OCI-LY3 (cell line): Measurements from ENCODE around the gene EPC1.
"Not testable (repeated sequence)": the region's sequence is repeated elsewhere in the genome, so short reads cannot be mapped to it uniquely, and the experiment has no call there.

ENCODE experiments used
- H2AFZ ChIP-seq: fragments of 200-600, 300-600 bp; shearing (Covaris generic); 2 replicates; pipeline ENCODE4 v1.6.0; 2014; ENCODE audit warnings: antibody characterized with exemption, low read depth, low read length
- H3K27ac ChIP-seq: fragments of 200-600, 300-600 bp; sonication (generic); 2 replicates; pipeline ENCODE4 v1.5.1; 2014; ENCODE audit warnings: mild to moderate bottlenecking, low read length, moderate library complexity, mixed read lengths
- H3K27me3 ChIP-seq: fragments of 200-600, 300-600 bp; sonication (generic); 2 replicates; pipeline ENCODE4 v1.6.1; 2014; ENCODE audit warnings: low read depth, low read length, mixed read lengths
- H3K36me3 ChIP-seq: fragments of 200-600, 300-600 bp; sonication (generic); replicated peaks from 2 replicates; pipeline ENCODE3; 2014; ENCODE audit warnings: low read depth, low read length, mixed read lengths
- H3K4me1 ChIP-seq: fragments of 300-600, 200-600 bp; sonication (generic); 2 replicates; pipeline ENCODE4 v1.6.1; 2014; ENCODE audit warnings: low read length, mixed read lengths
- H3K4me2 ChIP-seq: fragments of 200-600, 300-600 bp; sonication (generic); 2 replicates; pipeline ENCODE4 v1.6.1; 2014; ENCODE audit warnings: low read length, mixed read lengths
- H3K4me3 ChIP-seq: fragments of 300-600, 200-600 bp; sonication (generic); 2 replicates; pipeline ENCODE4 v1.5.1; 2014; ENCODE audit warnings: antibody characterized with exemption, mild to moderate bottlenecking, low read length, moderate library complexity
- H3K79me2 ChIP-seq: fragments of 300-600, 200-600 bp; shearing (Covaris generic); 2 replicates; pipeline ENCODE4 v1.6.1; 2014; ENCODE audit warnings: mild to moderate bottlenecking, low read length, mixed read lengths
- H3K9ac ChIP-seq: fragments of 300-600, 200-600 bp; shearing (Covaris generic); 2 replicates; pipeline ENCODE4 v1.6.0; 2014; ENCODE audit warnings: mild to moderate bottlenecking, low read length, moderate library complexity
- H3K9me3 ChIP-seq: fragments of 200-600, 300-600 bp; shearing (Covaris generic); 2 replicates; pipeline ENCODE4 v1.6.1; 2014; ENCODE audit warnings: low read length, mixed read lengths; ENCODE audit not compliant: insufficient read depth
- H4K20me1 ChIP-seq: fragments of 200-600, 300-600 bp; sonication (generic); 2 replicates; pipeline ENCODE4 v1.6.1; 2016; ENCODE audit warnings: low read length, mixed read lengths; ENCODE audit not compliant: insufficient read depth
- EZH2phosphoT487 ChIP-seq: fragments of 200-600 bp; shearing (Covaris generic); IDR thresholded peaks from 2 replicates; pipeline ENCODE4 v1.6.1; 2018; ENCODE audit warnings: antibody characterized with exemption, mixed run types, low read depth
- TF ChIP-seq, protein P1 (sequence below): fragments of 200-600, 300-600 bp; sonication (generic); IDR thresholded peaks from 2 replicates; pipeline ENCODE4 v1.5.1; 2014; ENCODE audit warnings: antibody characterized with exemption, low read length, low read depth

The EPC1 gene, protein sequence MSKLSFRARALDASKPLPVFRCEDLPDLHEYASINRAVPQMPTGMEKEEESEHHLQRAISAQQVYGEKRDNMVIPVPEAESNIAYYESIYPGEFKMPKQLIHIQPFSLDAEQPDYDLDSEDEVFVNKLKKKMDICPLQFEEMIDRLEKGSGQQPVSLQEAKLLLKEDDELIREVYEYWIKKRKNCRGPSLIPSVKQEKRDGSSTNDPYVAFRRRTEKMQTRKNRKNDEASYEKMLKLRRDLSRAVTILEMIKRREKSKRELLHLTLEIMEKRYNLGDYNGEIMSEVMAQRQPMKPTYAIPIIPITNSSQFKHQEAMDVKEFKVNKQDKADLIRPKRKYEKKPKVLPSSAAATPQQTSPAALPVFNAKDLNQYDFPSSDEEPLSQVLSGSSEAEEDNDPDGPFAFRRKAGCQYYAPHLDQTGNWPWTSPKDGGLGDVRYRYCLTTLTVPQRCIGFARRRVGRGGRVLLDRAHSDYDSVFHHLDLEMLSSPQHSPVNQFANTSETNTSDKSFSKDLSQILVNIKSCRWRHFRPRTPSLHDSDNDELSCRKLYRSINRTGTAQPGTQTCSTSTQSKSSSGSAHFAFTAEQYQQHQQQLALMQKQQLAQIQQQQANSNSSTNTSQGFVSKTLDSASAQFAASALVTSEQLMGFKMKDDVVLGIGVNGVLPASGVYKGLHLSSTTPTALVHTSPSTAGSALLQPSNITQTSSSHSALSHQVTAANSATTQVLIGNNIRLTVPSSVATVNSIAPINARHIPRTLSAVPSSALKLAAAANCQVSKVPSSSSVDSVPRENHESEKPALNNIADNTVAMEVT

DNA sequence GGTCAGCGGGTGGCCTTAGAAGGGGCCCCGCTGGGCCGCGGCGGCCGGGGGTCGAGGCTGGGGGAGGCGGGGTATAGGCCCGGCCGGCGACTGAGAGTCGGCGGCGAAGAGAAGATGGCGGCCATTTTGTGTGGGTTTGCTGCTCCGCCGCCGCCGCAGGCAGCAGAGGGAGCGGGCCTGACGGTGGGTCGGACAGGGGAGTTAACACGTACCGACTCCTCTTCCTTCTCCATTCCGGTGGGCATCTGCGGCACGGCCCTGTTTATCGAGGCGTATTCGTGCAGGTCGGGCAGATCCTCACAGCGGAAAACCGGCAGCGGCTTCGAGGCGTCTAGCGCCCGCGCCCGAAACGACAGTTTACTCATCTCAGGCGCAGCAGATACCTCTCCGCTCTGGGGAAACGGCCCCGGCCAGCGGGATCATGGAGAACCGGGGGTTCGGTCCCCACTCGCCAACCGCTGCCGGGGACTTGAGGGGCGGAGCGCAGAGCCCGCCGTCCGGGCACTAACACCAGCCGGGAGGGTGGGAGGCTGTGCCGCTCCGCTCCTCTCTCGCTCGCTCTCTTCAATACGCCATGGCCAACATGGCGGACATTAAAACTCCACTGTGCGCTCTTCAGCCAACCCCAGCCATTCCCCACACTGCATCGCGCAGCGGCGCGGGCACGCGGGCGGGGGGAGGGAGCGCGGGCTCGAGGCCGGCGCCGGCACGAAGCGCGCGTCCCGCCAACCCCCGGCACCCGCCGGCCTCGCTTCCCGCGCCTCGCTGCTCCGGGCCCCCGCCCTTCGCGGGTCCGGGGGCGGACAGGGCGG is at the start of gene EPC1:
EPC1 (minus strand) TSS at position 608 of the 812 bp plus-strand sequence; CDS start at position 365, 243 bp downstream.
- peaks cover 10% of the 10 kb centered on the region; the same call in 1 of the 2 replicates for H3K4me1 ChIP-seq
- peak within 1 kb of the TSS; percentile 100 for H3K9ac ChIP-seq
- peak within 1 kb of the TSS; percentile 84 for H2AFZ ChIP-seq

DNA sequence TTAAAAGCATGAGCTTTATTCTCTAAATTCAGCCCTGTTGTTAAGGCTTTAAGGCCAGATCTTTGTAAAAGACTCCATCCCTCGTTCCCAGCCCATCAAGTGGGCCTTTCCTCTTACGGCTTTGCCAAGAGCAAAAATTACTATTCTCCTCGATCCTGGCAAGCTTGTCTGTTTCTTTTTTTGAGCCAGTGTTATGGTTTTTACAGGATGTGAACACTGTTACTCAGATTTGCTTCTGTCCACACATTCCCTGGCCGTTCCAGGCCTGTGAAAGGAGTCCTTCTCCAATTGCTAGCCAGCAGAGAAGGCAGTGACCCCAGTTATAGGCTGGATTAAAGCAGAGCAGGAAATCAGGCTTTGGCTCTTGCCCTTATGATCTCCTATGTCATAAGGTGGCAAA is 47.0 kb upstream of the EPC1 start:
- Histone ChIP-seq H3K4me2 (no peak overlapping the region), H3K36me3 (no peaks in the 10 kb centered on the region), H3K9me3 (no peaks in the 10 kb centered on the region), H3K27ac (no peak overlapping the region), H3K4me1 (no peaks in the 10 kb centered on the region), H3K9ac (no peak overlapping the region), H3K27me3 (no peaks in the 10 kb centered on the region), H3K4me3 (no peak overlapping the region), H4K20me1 (no peaks in the 10 kb centered on the region), H2AFZ (no peak overlapping the region), H3K79me2 (no peaks in the 10 kb centered on the region)
- TF ChIP-seq, protein P1, sequence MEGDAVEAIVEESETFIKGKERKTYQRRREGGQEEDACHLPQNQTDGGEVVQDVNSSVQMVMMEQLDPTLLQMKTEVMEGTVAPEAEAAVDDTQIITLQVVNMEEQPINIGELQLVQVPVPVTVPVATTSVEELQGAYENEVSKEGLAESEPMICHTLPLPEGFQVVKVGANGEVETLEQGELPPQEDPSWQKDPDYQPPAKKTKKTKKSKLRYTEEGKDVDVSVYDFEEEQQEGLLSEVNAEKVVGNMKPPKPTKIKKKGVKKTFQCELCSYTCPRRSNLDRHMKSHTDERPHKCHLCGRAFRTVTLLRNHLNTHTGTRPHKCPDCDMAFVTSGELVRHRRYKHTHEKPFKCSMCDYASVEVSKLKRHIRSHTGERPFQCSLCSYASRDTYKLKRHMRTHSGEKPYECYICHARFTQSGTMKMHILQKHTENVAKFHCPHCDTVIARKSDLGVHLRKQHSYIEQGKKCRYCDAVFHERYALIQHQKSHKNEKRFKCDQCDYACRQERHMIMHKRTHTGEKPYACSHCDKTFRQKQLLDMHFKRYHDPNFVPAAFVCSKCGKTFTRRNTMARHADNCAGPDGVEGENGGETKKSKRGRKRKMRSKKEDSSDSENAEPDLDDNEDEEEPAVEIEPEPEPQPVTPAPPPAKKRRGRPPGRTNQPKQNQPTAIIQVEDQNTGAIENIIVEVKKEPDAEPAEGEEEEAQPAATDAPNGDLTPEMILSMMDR: no peak
- TF ChIP-seq EZH2phosphoT487: no peak

More for the DNA sequence above, at the start of gene EPC1:
- H3K4me3 ChIP-seq: peak within 1 kb of the TSS; percentile 100
- peaks cover 27% of the 10 kb centered on the region; the same call in 1 of the 2 replicates for H4K20me1 ChIP-seq
- peaks cover 9% of the 10 kb centered on the region for H3K36me3 ChIP-seq
- peak within 1 kb of the TSS; percentile 98 for H3K27ac ChIP-seq
- peaks cover 44% of the 10 kb centered on the region for H3K79me2 ChIP-seq
- peak within 1 kb of the TSS; percentile 84 for H3K4me2 ChIP-seq
- no peaks in the 10 kb centered on the region for H3K9me3 ChIP-seq
- no peaks in the 10 kb centered on the region for H3K27me3 ChIP-seq
- no peak for TF ChIP-seq EZH2phosphoT487
- TF ChIP-seq, protein P1: no peak

GRCh38 chr10:32392284-32392683 is 45.3 kb upstream of the EPC1 start:
- H3K9ac ChIP-seq, H3K27ac ChIP-seq, H2AFZ ChIP-seq, H3K4me3 ChIP-seq, H3K36me3 ChIP-seq, H3K27me3 ChIP-seq, H3K79me2 ChIP-seq, H3K4me1 ChIP-seq, H3K9me3 ChIP-seq, H3K4me2 ChIP-seq, H4K20me1 ChIP-seq: not testable (repeated sequence)

- Histone ChIP-seq H3K36me3 (no peaks in the 10 kb centered on the region), H4K20me1 (no peaks in the 10 kb centered on the region), H3K4me3 (no peak overlapping the region), H3K79me2 (no peaks in the 10 kb centered on the region), H3K4me1 (no peaks in the 10 kb centered on the region), H3K27me3 (no peaks in the 10 kb centered on the region), H3K9me3 (no peaks in the 10 kb centered on the region), H3K9ac (no peak overlapping the region), H3K27ac (no peak overlapping the region), H3K4me2 (no peak overlapping the region), H2AFZ (no peak overlapping the region)
- no peak for TF ChIP-seq EZH2phosphoT487
- TF ChIP-seq, protein P1: no peak
Observed at GRCh38 chr10:32390193-32390592, 43.2 kb upstream of the EPC1 start.
